ENCODE data around the gene IPCEF1. TPM values are rescaled to one million over a fixed set of nuclear protein-coding genes. Genes with fewer than 3 reads are reported as not detected.

The IPCEF1 gene
- total RNA-seq, 2 donors from 2014 or later = 3.0 to 5.7 TPM

- WGBS, 2 donors = 78 to 80% methylated on average over 2 of the region's 2 CpGs
These were observed 197.5 kb downstream of the IPCEF1 start for GRCh38 chr6:154159126-154159525.

GRCh38 chr6:154157706-154158105, 198.9 kb downstream of the IPCEF1 start:
- Histone ChIP-seq H3K27me3 (no peaks in the 10 kb centered on the region), H3K9me3 (no peaks in the 10 kb centered on the region), H3K4me1 (peaks cover 7% of the 10 kb centered on the region), H3K36me3 (replicated peaks in 1 of 2; ENCODE audit: insufficient read depth in 1 of 2, low read depth in 2 of 2) (no peaks in the 10 kb centered on the region), H3K4me3 (no peak overlapping the region), H3K27ac (peak overlapping the region in 1 of 4 donors; percentile 50)
- ATAC-seq (no peak), DNase-seq (no peak)
- intact Hi-C loops (cut with DNase I) = loop anchor here (5.0 kb wide), 1 partner anchor 120 kb away; no protein-coding TSS in a partner anchor
- TF ChIP-seq POLR2A (IDR thresholded peaks at IDR 0.05) (no peak), CTCF (IDR thresholded peaks at IDR 0.05) (no peak)

More at GRCh38 chr6:154159126-154159525, 197.5 kb downstream of the IPCEF1 start:
- Histone ChIP-seq H3K27ac (no peak overlapping the region), H3K36me3 (replicated peaks in 1 of 2; ENCODE audit: insufficient read depth in 1 of 2, low read depth in 2 of 2) (no peaks in the 10 kb centered on the region), H3K4me1 (peaks cover 7% of the 10 kb centered on the region), H3K4me3 (no peak overlapping the region), H3K9me3 (no peaks in the 10 kb centered on the region), H3K27me3 (no peaks in the 10 kb centered on the region)
- ATAC-seq = no peak
- TF ChIP-seq POLR2A (IDR thresholded peaks at IDR 0.05) = no peak
- no peak for TF ChIP-seq CTCF (IDR thresholded peaks at IDR 0.05)
- intact Hi-C loops (cut with DNase I) = loop anchor here (5.0 kb wide), 1 partner anchor 118 kb away; no protein-coding TSS in a partner anchor
- DNase-seq = no peak

- no peak for ATAC-seq
- DNase-seq = no peak
- no peaks in the 10 kb centered on the region for H3K27me3 ChIP-seq
- H3K27ac ChIP-seq = peak overlapping the region in 2 of 4 donors; percentile 24 to 50
- H3K4me1 ChIP-seq = peaks cover 7% of the 10 kb centered on the region
- TF ChIP-seq POLR2A (IDR thresholded peaks at IDR 0.05) (no peak), CTCF (IDR thresholded peaks at IDR 0.05) (no peak)
- 52 to 53% methylated on average over 4 of the region's 4 CpGs for WGBS, 2 donors
- no peaks in the 10 kb centered on the region for H3K36me3 ChIP-seq (replicated peaks in 1 of 2; ENCODE audit: insufficient read depth in 1 of 2, low read depth in 2 of 2)
- no peak overlapping the region for H3K4me3 ChIP-seq
- intact Hi-C loops (cut with DNase I) = loop anchor here (5.0 kb wide), 1 partner anchor 120 kb away; no protein-coding TSS in a partner anchor
- no peaks in the 10 kb centered on the region for H3K9me3 ChIP-seq
These were observed 199.5 kb downstream of the IPCEF1 start for GRCh38 chr6:154157082-154157481.

GRCh38 chr6:154156135-154156896, 200.3 kb downstream of the IPCEF1 start:
- DNase-seq (peak; percentile 29 to 62 (median 52)), ATAC-seq (peak; percentile 66)
- 74 to 77% methylated on average over 11 of the region's 11 CpGs for whole genome bisulfite sequencing, 2 donors
- Histone ChIP-seq H3K27me3 (no peaks in the 10 kb centered on the region), H3K4me1 (peaks cover 7% of the 10 kb centered on the region), H3K4me3 (no peak overlapping the region), H3K27ac (peak overlapping the region in 3 of 4 donors; percentile 24 to 50 (median 37)), H3K9me3 (no peaks in the 10 kb centered on the region), H3K36me3 (replicated peaks in 1 of 2; ENCODE audit: insufficient read depth in 1 of 2, low read depth in 2 of 2) (no peaks in the 10 kb centered on the region)
- TF ChIP-seq POLR2A (IDR thresholded peaks at IDR 0.05) (no peak), CTCF (IDR thresholded peaks at IDR 0.05) (peak in 6 of 7 experiments; percentile 10 to 54 (median 31))
- intact Hi-C loops (cut with DNase I) = loop anchor here (5.0 kb wide), 1 partner anchor 121 kb away; no protein-coding TSS in a partner anchor
